ENCODE measurements around the gene BNC1.
"Not testable (repeated sequence)": the region's sequence is repeated elsewhere in the genome, so short reads cannot be mapped to it uniquely, and the experiment has no call there.

The BNC1 gene

DNA sequence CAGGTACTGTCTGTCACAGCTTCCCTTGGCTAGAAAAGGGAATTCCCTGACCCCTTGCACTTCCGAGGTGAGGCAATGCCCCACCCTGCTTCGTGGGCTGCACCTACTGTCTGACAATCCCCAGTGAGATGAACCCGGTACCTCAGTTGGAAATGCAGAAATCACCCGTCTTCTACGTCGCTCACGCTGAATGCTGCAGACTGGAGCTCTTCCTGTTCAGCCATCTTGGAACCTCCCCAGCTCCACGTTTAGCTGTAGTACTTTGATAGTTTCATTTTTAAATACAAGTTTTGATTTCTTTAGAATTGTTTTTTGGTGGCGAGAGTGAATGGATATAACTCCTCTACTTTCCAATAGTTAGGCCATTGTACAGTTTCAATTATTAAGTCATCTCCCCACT lies 59.0 kb downstream of the BNC1 start:
- Histone ChIP-seq H3K4me3 (ENCODE audit: low read length) (no peak overlapping the region), H3K36me3 (ENCODE audit: insufficient read depth, low read length) (no peaks in the 10 kb centered on the region), H3K4me1 (ENCODE audit: control insufficient read depth, insufficient read depth, low read length) (no peaks in the 10 kb centered on the region), H3K9ac (ENCODE audit: low read depth, low read length) (no peak overlapping the region), H3K9me3 (replicated peaks; ENCODE audit: low read length) (no peaks in the 10 kb centered on the region), H3K27me3 (ENCODE audit: control insufficient read depth, insufficient read depth, low read length) (no peaks in the 10 kb centered on the region), H3K4me2 (ENCODE audit: low read length) (no peak overlapping the region)

- not testable (repeated sequence) for H3K9ac ChIP-seq (ENCODE audit: low read depth, low read length); H3K27me3 ChIP-seq (ENCODE audit: control insufficient read depth, insufficient read depth, low read length); H3K9me3 ChIP-seq (replicated peaks; ENCODE audit: low read length); H3K4me3 ChIP-seq (ENCODE audit: low read length); H3K4me2 ChIP-seq (ENCODE audit: low read length); H3K36me3 ChIP-seq (ENCODE audit: insufficient read depth, low read length); H3K4me1 ChIP-seq (ENCODE audit: control insufficient read depth, insufficient read depth, low read length)
These were observed 62.7 kb downstream of the BNC1 start for GRCh38 chr15:83221781-83222180.

GRCh38 chr15:83219026-83219425 lies 65.4 kb downstream of the BNC1 start:
- no peak overlapping the region for H3K4me2 ChIP-seq (ENCODE audit: low read length)
- no peak overlapping the region for H3K9ac ChIP-seq (ENCODE audit: low read depth, low read length)
- no peaks in the 10 kb centered on the region for H3K9me3 ChIP-seq (replicated peaks; ENCODE audit: low read length)
- H3K36me3 ChIP-seq (ENCODE audit: insufficient read depth, low read length), result no peaks in the 10 kb centered on the region
- H3K27me3 ChIP-seq (ENCODE audit: control insufficient read depth, insufficient read depth, low read length), result no peaks in the 10 kb centered on the region
- H3K4me1 ChIP-seq (ENCODE audit: control insufficient read depth, insufficient read depth, low read length), result no peaks in the 10 kb centered on the region
- H3K4me3 ChIP-seq (ENCODE audit: low read length), result no peak overlapping the region

DNA sequence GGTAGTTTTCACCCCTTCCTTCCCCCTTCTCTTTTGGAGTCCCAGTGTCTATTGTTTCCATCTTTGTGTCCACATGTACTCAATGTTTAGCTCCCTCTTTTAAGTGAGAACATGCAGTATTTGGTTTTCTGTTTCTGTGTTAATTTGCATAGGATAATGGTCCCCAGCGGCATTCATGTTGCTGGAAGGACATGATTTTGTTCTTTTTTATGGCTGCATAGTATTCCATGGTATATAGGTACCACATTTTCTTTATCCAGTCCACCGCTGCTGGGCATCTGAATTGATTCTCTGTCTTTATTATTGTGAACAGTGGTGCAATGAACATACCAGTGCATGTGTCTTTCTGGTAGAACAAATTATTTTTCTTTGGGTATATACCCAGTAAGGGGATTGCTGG lies 69.2 kb downstream of the BNC1 start:
- H3K9ac ChIP-seq (ENCODE audit: low read depth, low read length), result no peak overlapping the region

DNA sequence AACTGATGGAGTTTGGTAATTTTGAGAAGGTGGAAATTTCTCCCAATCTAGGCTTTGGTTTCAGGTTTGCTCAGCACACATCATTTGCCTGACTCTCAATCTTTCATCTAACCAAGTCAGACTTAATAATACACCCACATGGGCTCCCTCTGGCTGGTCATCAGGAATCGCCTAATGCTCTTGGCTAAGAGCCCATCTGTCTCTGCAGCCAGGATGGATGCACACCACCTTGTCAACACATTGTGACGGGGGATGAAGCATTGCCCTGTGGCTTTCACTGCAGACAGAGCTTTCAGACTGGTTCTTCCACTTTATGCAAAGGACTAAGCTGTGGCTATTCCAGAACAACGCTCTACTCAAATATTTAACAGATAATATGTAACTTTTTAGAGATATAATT lies 73.8 kb downstream of the BNC1 start:
- H3K9me3 ChIP-seq (replicated peaks; ENCODE audit: low read length), result no peaks in the 10 kb centered on the region
- no peak overlapping the region for H3K9ac ChIP-seq (ENCODE audit: low read depth, low read length)
- no peaks in the 10 kb centered on the region for H3K36me3 ChIP-seq (ENCODE audit: insufficient read depth, low read length)
- peaks cover 1% of the 10 kb centered on the region for H3K4me1 ChIP-seq (ENCODE audit: control insufficient read depth, insufficient read depth, low read length)
- no peak overlapping the region for H3K4me2 ChIP-seq (ENCODE audit: low read length)
- H3K27me3 ChIP-seq (ENCODE audit: control insufficient read depth, insufficient read depth, low read length), result no peaks in the 10 kb centered on the region
- H3K4me3 ChIP-seq (ENCODE audit: low read length), result no peak overlapping the region

More for the DNA sequence above, 69.2 kb downstream of the BNC1 start:
- H3K9me3 ChIP-seq (replicated peaks; ENCODE audit: low read length), result no peaks in the 10 kb centered on the region
- no peaks in the 10 kb centered on the region for H3K27me3 ChIP-seq (ENCODE audit: control insufficient read depth, insufficient read depth, low read length)
- H3K36me3 ChIP-seq (ENCODE audit: insufficient read depth, low read length), result no peaks in the 10 kb centered on the region
- no peak overlapping the region for H3K4me3 ChIP-seq (ENCODE audit: low read length)
- no peaks in the 10 kb centered on the region for H3K4me1 ChIP-seq (ENCODE audit: control insufficient read depth, insufficient read depth, low read length)
- H3K4me2 ChIP-seq (ENCODE audit: low read length), result no peak overlapping the region

DNA sequence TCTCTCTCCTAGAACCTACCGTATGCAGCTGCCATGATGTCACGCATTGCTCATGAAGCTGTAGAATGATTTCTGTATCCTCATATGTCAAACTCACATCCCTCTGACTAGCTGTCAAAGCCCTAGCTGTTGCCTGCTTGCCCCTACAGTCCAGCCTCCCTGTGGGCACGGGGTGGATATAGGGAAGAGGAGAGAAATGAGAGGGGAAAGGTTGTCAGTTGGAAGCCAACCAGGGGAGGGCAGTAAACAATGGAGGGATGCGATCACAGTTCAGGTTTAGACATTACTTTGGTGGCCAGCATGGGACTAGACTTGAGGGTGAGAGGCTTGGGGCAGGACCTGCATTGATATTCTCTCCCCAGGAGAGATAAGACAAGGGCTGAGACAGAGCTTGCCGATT lies 75.1 kb downstream of the BNC1 start:
- H3K4me2 ChIP-seq (ENCODE audit: low read length), result no peak overlapping the region
- H3K27me3 ChIP-seq (ENCODE audit: control insufficient read depth, insufficient read depth, low read length), result no peaks in the 10 kb centered on the region
- no peaks in the 10 kb centered on the region for H3K36me3 ChIP-seq (ENCODE audit: insufficient read depth, low read length)
- H3K9ac ChIP-seq (ENCODE audit: low read depth, low read length), result no peak overlapping the region
- H3K4me3 ChIP-seq (ENCODE audit: low read length), result no peak overlapping the region
- H3K9me3 ChIP-seq (replicated peaks; ENCODE audit: low read length), result no peaks in the 10 kb centered on the region
- peaks cover 12% of the 10 kb centered on the region for H3K4me1 ChIP-seq (ENCODE audit: control insufficient read depth, insufficient read depth, low read length)

- peaks cover 12% of the 10 kb centered on the region for H3K4me1 ChIP-seq (ENCODE audit: control insufficient read depth, insufficient read depth, low read length)
- H3K27me3 ChIP-seq (ENCODE audit: control insufficient read depth, insufficient read depth, low read length), result no peaks in the 10 kb centered on the region
- peak overlapping the region; percentile 86 for H3K4me2 ChIP-seq (ENCODE audit: low read length)
- no peaks in the 10 kb centered on the region for H3K36me3 ChIP-seq (ENCODE audit: insufficient read depth, low read length)
- H3K9me3 ChIP-seq (replicated peaks; ENCODE audit: low read length), result no peaks in the 10 kb centered on the region
- H3K4me3 ChIP-seq (ENCODE audit: low read length), result peak overlapping the region; percentile 75
- peak overlapping the region; percentile 91 for H3K9ac ChIP-seq (ENCODE audit: low read depth, low read length)
These were observed 76.2 kb downstream of the BNC1 start for GRCh38 chr15:83208367-83208661.

GRCh38 chr15:83207660-83208366 lies 76.7 kb downstream of the BNC1 start, which contains the start of gene HDGFL3:
Gene HDGFL3, minus strand, starts transcription at chr15:83207823. Its CDS starts 409 bp downstream, at chr15:83207414.
- Histone ChIP-seq H3K27me3 (ENCODE audit: control insufficient read depth, insufficient read depth, low read length) (no peaks in the 10 kb centered on the region), H3K4me1 (ENCODE audit: control insufficient read depth, insufficient read depth, low read length) (peaks cover 12% of the 10 kb centered on the region), H3K9me3 (replicated peaks; ENCODE audit: low read length) (no peaks in the 10 kb centered on the region), H3K4me2 (ENCODE audit: low read length) (peak within 1 kb of the TSS; percentile 88), H3K4me3 (ENCODE audit: low read length) (peak within 1 kb of the TSS; percentile 75), H3K36me3 (ENCODE audit: insufficient read depth, low read length) (no peaks in the 10 kb centered on the region), H3K9ac (ENCODE audit: low read depth, low read length) (peak within 1 kb of the TSS; percentile 91)

DNA sequence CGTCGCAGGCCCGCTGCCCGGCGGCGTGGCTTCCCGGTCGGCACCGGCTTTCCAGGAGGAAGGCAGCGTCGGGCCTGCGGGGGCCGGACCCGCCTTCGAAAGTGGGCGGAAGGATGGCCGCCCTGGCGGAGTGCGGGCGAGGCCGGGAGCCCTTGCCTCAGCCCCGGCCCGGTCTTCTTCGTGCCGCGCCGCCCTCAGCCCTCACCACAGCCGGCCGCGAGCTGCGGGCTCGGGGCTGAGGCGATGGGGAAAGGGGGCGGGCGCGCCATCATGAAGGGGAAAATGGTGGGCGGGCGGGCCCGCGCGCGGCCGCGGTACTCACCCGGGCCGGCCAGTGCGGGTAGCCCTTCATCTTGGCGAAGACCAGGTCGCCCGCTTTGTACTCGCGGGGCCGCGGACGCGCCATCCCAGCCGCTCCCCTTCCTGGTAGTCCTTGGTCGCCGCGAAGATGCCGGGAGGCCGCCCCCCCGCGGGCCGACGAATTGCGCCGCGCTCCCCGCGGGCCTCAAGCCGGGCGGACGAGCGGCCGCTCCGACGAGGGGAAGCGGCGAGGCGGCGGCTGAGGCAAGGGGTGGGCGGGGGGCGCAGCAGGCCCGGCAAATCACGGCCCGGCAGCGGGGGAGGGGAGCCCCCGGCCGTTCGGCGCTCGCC lies 77.3 kb downstream of the BNC1 start:
- H3K9me3 ChIP-seq (replicated peaks; ENCODE audit: low read length), result no peaks in the 10 kb centered on the region
- no peaks in the 10 kb centered on the region for H3K36me3 ChIP-seq (ENCODE audit: insufficient read depth, low read length)
- H3K9ac ChIP-seq (ENCODE audit: low read depth, low read length), result peak overlapping the region; percentile 91
- H3K4me2 ChIP-seq (ENCODE audit: low read length), result peak overlapping the region; percentile 88
- peaks cover 18% of the 10 kb centered on the region for H3K4me1 ChIP-seq (ENCODE audit: control insufficient read depth, insufficient read depth, low read length)
- H3K27me3 ChIP-seq (ENCODE audit: control insufficient read depth, insufficient read depth, low read length), result no peaks in the 10 kb centered on the region
- H3K4me3 ChIP-seq (ENCODE audit: low read length), result peak overlapping the region; percentile 75

GRCh38 chr15:83206526-83207008 lies 77.9 kb downstream of the BNC1 start:
- Histone ChIP-seq H3K4me3 (ENCODE audit: low read length) (peak overlapping the region; percentile 75), H3K9ac (ENCODE audit: low read depth, low read length) (peak overlapping the region; percentile 91), H3K4me2 (ENCODE audit: low read length) (peak overlapping the region; percentile 88), H3K4me1 (ENCODE audit: control insufficient read depth, insufficient read depth, low read length) (peaks cover 20% of the 10 kb centered on the region), H3K9me3 (replicated peaks; ENCODE audit: low read length) (no peaks in the 10 kb centered on the region), H3K36me3 (ENCODE audit: insufficient read depth, low read length) (no peaks in the 10 kb centered on the region), H3K27me3 (ENCODE audit: control insufficient read depth, insufficient read depth, low read length) (no peaks in the 10 kb centered on the region)
